Measurements from ENCODE around the gene ZC3H4. TPM values are rescaled to one million over a fixed set of nuclear protein-coding genes. Genes with fewer than 3 reads are reported as not detected.

ZC3H4 gene
- total and polyA plus RNA-seq, 2 experiments from 2014 or later = 26.7 to 36.9 TPM

GRCh38 chr19:47107202-47107952, 6.2 kb downstream of the ZC3H4 start (continued):
- TF ChIP-seq CTCF (conservative IDR thresholded peaks at IDR 0.05; ENCODE audit: low read depth in 2 of 2) (no peak), JUNB (IDR thresholded peaks at IDR 0.05; ENCODE audit: unreplicated experiment) (no peak), ETS1 (IDR thresholded peaks at IDR 0.05) (no peak), CREB1 (CRISPR knock-in tag; IDR thresholded peaks at IDR 0.05; ENCODE audit: low read depth) (no peak), EZH2 (IDR thresholded peaks at IDR 0.05; ENCODE audit: low read depth, unreplicated experiment) (no peak), REST (IDR thresholded peaks at IDR 0.05; ENCODE audit: unreplicated experiment) (no peak), STAT1 (IDR thresholded peaks at IDR 0.05; ENCODE audit: unreplicated experiment) (no peak), ZNF114 (CRISPR knock-in tag; IDR thresholded peaks at IDR 0.05) (no peak), POLR2AphosphoS5 (IDR thresholded peaks at IDR 0.05; ENCODE audit: low read depth) (no peak)

GRCh38 chr19:47106821-47107201, 6.8 kb downstream of the ZC3H4 start:
- Mint-ChIP-seq H3K27ac (peak overlapping the region; percentile 7; the same call in 1 of the 2 replicates), H3K9me3 (no peaks in the 10 kb centered on the region; the same call in 2 of the 3 replicates), H3K4me3 (no peak overlapping the region; the same call in 2 of the 3 replicates), H3K36me3 (ENCODE audit: low read depth) (peaks cover 62% of the 10 kb centered on the region), H3K27me3 (ENCODE audit: insufficient read depth, low read depth, poor library complexity) (peaks cover 16% of the 10 kb centered on the region), H3K4me1 (peaks cover 47% of the 10 kb centered on the region)
- no peak overlapping the region for H2AFZ ChIP-seq
- H3K4me1 ChIP-seq (ENCODE audit: insufficient read depth) = peaks cover 34% of the 10 kb centered on the region
- no peak for DNase-seq (ENCODE audit: low spot score)
- H3K9me2 ChIP-seq (ENCODE audit: insufficient read depth) = no peaks in the 10 kb centered on the region
- ATAC-seq = no peak
- peaks cover 88% of the 10 kb centered on the region for H3K79me2 ChIP-seq (replicated peaks; ENCODE audit: insufficient read depth)
- H3K27ac ChIP-seq (ENCODE audit: low read depth) = peak overlapping the region; percentile 45; the same call in 1 of the 2 replicates
- H3K4me3 ChIP-seq = no peak overlapping the region
- H4K20me1 ChIP-seq (replicated peaks; ENCODE audit: insufficient read depth) = no peaks in the 10 kb centered on the region; the same call in 1 of the 2 replicates
- no peaks in the 10 kb centered on the region for H3K36me3 ChIP-seq (ENCODE audit: insufficient read depth)
- H3F3A ChIP-seq (replicated peaks; ENCODE audit: low read depth) = peaks cover 16% of the 10 kb centered on the region; the same call in 1 of the 2 replicates
- H3K27me3 ChIP-seq (ENCODE audit: insufficient read depth) = no peaks in the 10 kb centered on the region
- H3K4me2 ChIP-seq = no peak overlapping the region
- no peak for TF ChIP-seq REST (IDR thresholded peaks at IDR 0.05; ENCODE audit: unreplicated experiment)
- no peak for TF ChIP-seq JUNB (IDR thresholded peaks at IDR 0.05; ENCODE audit: unreplicated experiment)
- TF ChIP-seq CTCF (conservative IDR thresholded peaks at IDR 0.05; ENCODE audit: low read depth in 2 of 2) = no peak
- no peak for TF ChIP-seq STAT1 (IDR thresholded peaks at IDR 0.05; ENCODE audit: unreplicated experiment)
- TF ChIP-seq ZNF114 (CRISPR knock-in tag; IDR thresholded peaks at IDR 0.05) = no peak
- TF ChIP-seq POLR2AphosphoS5 (IDR thresholded peaks at IDR 0.05; ENCODE audit: low read depth) = no peak
- TF ChIP-seq EZH2phosphoT487 (IDR thresholded peaks at IDR 0.05; ENCODE audit: unreplicated experiment) = no peak
- TF ChIP-seq NANOG (IDR thresholded peaks at IDR 0.05; ENCODE audit: borderline replicate concordance) = no peak
- no peak for TF ChIP-seq ZNF331 (CRISPR knock-in tag; IDR thresholded peaks at IDR 0.05; ENCODE audit: low read depth)
- TF ChIP-seq CREB1 (CRISPR knock-in tag; IDR thresholded peaks at IDR 0.05; ENCODE audit: low read depth) = no peak
- no peak for TF ChIP-seq EZH2 (IDR thresholded peaks at IDR 0.05; ENCODE audit: low read depth, unreplicated experiment)
